Immature natural killer cell (primary cell): ENCODE data around the gene RXFP1. TPM values are rescaled to one million over a fixed set of nuclear protein-coding genes. Genes with fewer than 3 reads are reported as not detected.

Experiments
- DNase-seq, 3 donors: peaks; one replicate each; pipeline ENCODE4 v3.0.0; 2022; ENCODE audit warnings: mixed read lengths in 1 of 3
- H3K27ac Mint-ChIP-seq, 6 donors: one replicate each; pipeline ENCODE4 v1.8.0; 2020; ENCODE audit warnings: mixed read lengths in 6 of 6, mild to moderate bottlenecking in 5 of 6, inconsistent platforms in 4 of 6, moderate library complexity in 3 of 6
- H3K27me3 Mint-ChIP-seq, 3 donors: one replicate each; pipeline ENCODE4 v1.8.0; 2020 to 2021; ENCODE audit warnings: low read depth in 3 of 3, mild to moderate bottlenecking in 3 of 3, mixed read lengths in 3 of 3, moderate library complexity in 3 of 3, inconsistent platforms in 1 of 3
- H3K36me3 Mint-ChIP-seq, 3 donors: one replicate each; pipeline ENCODE4 v1.8.0; 2020; ENCODE audit warnings: mixed read lengths in 3 of 3, inconsistent platforms in 2 of 3, mild to moderate bottlenecking in 2 of 3
- H3K4me1 Mint-ChIP-seq, 2 donors: one replicate each; pipeline ENCODE4 v1.8.0; 2020; ENCODE audit warnings: inconsistent platforms in 2 of 2, mild to moderate bottlenecking in 2 of 2, mixed read lengths in 2 of 2, moderate library complexity in 1 of 2
- H3K4me3 Mint-ChIP-seq, 5 donors: one replicate each; pipeline ENCODE4 v1.8.0; 2020; ENCODE audit warnings: mild to moderate bottlenecking in 5 of 5, mixed read lengths in 5 of 5, inconsistent platforms in 3 of 5, moderate library complexity in 3 of 5
- H3K9me3 Mint-ChIP-seq, 6 donors: one replicate each; pipeline ENCODE4 v1.8.0; 2020; ENCODE audit warnings: mild to moderate bottlenecking in 6 of 6, mixed read lengths in 6 of 6, inconsistent platforms in 4 of 6, moderate library complexity in 3 of 6
- polyA plus RNA-seq, 3 donors: library from polyadenylated mRNA; unstranded; fragments of 300-500 nt; fragmentation: Illumina TruSeq; gene quantifications; one replicate each; pipeline ENCODE4 v1.2.3, GENCODE V29; 2021

Gene RXFP1
- polyA plus RNA-seq = not detected

- Mint-ChIP-seq H3K4me3 (no peak within 1 kb of the TSS), H3K9me3 (peaks cover 0 to 2% (median 0%) of the 10 kb centered on the region in 6 donors), H3K27me3 (peaks cover 0 to 3% (median 3%) of the 10 kb centered on the region in 3 donors), H3K4me1 (no peaks in the 10 kb centered on the region), H3K36me3 (no peaks in the 10 kb centered on the region), H3K27ac (no peak within 1 kb of the TSS)
- DNase-seq = no peak
Measured at GRCh38 chr4:158521484-158522088, at the start of gene RXFP1. TSS of gene RXFP1 (plus strand) at chr4:158521882. CDS start at chr4:158521977, 95 bp downstream.

GRCh38 chr4:158481811-158482210 is 39.9 kb upstream of the RXFP1 start:
- Mint-ChIP-seq H3K27me3 (no peaks in the 10 kb centered on the region), H3K36me3 (peaks cover 0 to 4% (median 0%) of the 10 kb centered on the region in 3 donors), H3K4me3 (no peak overlapping the region), H3K9me3 (peaks cover 0 to 26% (median 8%) of the 10 kb centered on the region in 6 donors), H3K27ac (no peak overlapping the region), H3K4me1 (no peaks in the 10 kb centered on the region)
- no peak for DNase-seq

DNA sequence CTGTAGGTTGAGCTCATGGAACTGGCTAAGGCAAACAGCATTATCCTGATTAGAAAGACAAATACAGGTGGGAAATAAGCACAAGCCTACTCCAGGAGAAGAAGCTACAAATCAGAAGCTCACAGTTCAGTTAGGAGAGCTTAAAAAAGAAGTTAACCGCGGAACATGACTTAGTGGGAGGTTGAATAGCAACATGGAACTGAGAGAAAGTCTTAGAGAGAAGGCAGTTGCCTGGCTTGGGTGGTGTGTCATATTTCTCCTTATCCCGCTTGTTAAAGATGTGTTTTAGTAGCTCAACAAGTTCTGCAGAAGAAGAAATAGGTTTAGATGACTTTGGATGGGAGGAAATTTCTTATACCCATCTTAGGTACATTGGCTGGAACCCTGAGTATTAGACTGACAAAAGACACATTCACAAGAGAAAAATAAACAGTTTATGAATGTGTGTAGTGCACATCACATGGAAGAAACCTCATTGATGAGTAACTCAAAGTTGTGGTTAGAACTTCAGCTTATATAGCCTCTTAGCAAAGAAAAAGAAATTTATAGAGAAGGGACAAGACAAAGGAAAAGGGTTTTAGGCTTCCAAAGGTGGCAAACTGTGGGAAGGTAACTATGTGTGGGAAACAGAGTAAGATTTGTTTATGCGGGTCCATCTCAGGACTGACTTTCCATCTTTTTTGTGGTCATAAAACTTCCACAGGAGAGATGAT is 37.4 kb upstream of the RXFP1 start:
- H3K9me3 Mint-ChIP-seq = peaks cover 0 to 37% (median 11%) of the 10 kb centered on the region in 6 donors
- H3K36me3 Mint-ChIP-seq = peaks cover 0 to 4% (median 0%) of the 10 kb centered on the region in 3 donors
- no peak for DNase-seq
- no peaks in the 10 kb centered on the region for H3K4me1 Mint-ChIP-seq
- H3K27me3 Mint-ChIP-seq = no peaks in the 10 kb centered on the region
- H3K4me3 Mint-ChIP-seq = no peak overlapping the region
- H3K27ac Mint-ChIP-seq = no peak overlapping the region

- Mint-ChIP-seq H3K4me3 (no peak overlapping the region), H3K27ac (no peak overlapping the region), H3K36me3 (no peaks in the 10 kb centered on the region), H3K27me3 (peaks cover 0 to 2% (median 0%) of the 10 kb centered on the region in 3 donors), H3K4me1 (no peaks in the 10 kb centered on the region), H3K9me3 (peaks cover 3 to 30% (median 7%) of the 10 kb centered on the region in 6 donors)
- no peak for DNase-seq
Measured at GRCh38 chr4:158490629-158491028, 31.1 kb upstream of the RXFP1 start.

DNA sequence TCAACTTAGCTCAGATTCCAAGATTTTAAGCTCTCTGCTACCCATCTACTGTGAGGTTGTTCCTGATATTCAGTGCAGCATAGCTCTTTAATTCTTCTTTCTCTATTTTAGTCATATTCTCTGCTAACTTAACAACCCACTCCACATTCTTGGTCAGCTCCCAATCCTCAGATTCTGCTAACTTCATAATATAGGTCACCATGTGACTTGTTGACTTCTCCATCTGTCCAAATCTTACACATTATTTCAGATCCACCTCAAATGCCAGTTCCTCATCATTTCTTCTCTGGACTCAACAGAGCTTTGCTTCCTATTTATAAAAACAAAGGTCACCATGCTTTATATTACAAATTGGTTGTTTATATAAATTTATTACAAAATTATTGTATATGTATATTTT is 29.3 kb upstream of the RXFP1 start:
- Mint-ChIP-seq H3K27me3 (peaks cover 0 to 5% (median 2%) of the 10 kb centered on the region in 3 donors), H3K27ac (no peak overlapping the region), H3K4me3 (no peak overlapping the region), H3K4me1 (no peaks in the 10 kb centered on the region), H3K36me3 (no peaks in the 10 kb centered on the region), H3K9me3 (peaks cover 3 to 20% (median 5%) of the 10 kb centered on the region in 6 donors)
- DNase-seq = no peak

- no peaks in the 10 kb centered on the region for H3K36me3 Mint-ChIP-seq
- no peak overlapping the region for H3K4me3 Mint-ChIP-seq
- H3K27me3 Mint-ChIP-seq = peaks cover 0 to 5% (median 2%) of the 10 kb centered on the region in 3 donors
- DNase-seq = no peak
- peaks cover 0 to 4% (median 0%) of the 10 kb centered on the region in 6 donors for H3K9me3 Mint-ChIP-seq
- H3K27ac Mint-ChIP-seq = no peak overlapping the region
- no peaks in the 10 kb centered on the region for H3K4me1 Mint-ChIP-seq
Measured at GRCh38 chr4:158496030-158496741, 25.5 kb upstream of the RXFP1 start.

DNA sequence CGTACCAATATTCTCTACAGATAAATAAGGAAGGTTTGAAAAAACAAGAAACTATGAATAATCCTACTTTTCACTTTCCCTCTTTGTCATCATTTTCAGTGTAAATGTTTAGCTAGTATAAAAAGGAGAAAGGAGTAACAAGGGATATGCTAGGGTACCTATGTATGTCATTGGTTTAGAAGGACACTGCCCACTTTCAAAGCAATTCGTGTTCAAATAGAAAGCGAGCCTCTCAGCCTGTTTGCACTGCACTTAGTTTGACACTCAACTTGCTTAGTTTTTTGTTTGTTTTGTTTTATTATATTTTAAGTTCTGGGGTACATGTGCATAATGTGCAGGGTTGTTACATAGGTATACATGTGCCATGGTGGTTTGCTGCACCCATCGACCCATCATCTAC is 21.6 kb upstream of the RXFP1 start:
- H3K4me1 Mint-ChIP-seq = no peaks in the 10 kb centered on the region
- H3K4me3 Mint-ChIP-seq = no peak overlapping the region
- no peak for DNase-seq
- no peaks in the 10 kb centered on the region for H3K36me3 Mint-ChIP-seq
- H3K27me3 Mint-ChIP-seq = peaks cover 0 to 4% (median 3%) of the 10 kb centered on the region in 3 donors
- no peak overlapping the region for H3K27ac Mint-ChIP-seq
- peaks cover 0 to 11% (median 7%) of the 10 kb centered on the region in 6 donors for H3K9me3 Mint-ChIP-seq

GRCh38 chr4:158513256-158513655 is 8.4 kb upstream of the RXFP1 start:
- H3K4me1 Mint-ChIP-seq = no peaks in the 10 kb centered on the region
- peaks cover 0 to 4% (median 0%) of the 10 kb centered on the region in 6 donors for H3K9me3 Mint-ChIP-seq
- DNase-seq = no peak
- no peak overlapping the region for H3K27ac Mint-ChIP-seq
- no peaks in the 10 kb centered on the region for H3K36me3 Mint-ChIP-seq
- H3K27me3 Mint-ChIP-seq = no peaks in the 10 kb centered on the region
- H3K4me3 Mint-ChIP-seq = no peak overlapping the region

- Mint-ChIP-seq H3K9me3 (peaks cover 0 to 2% (median 0%) of the 10 kb centered on the region in 6 donors), H3K36me3 (no peaks in the 10 kb centered on the region), H3K4me3 (no peak overlapping the region), H3K27me3 (peaks cover 0 to 3% (median 3%) of the 10 kb centered on the region in 3 donors), H3K27ac (no peak overlapping the region), H3K4me1 (no peaks in the 10 kb centered on the region)
- no peak for DNase-seq
Measured at GRCh38 chr4:158519226-158519625, 2.5 kb upstream of the RXFP1 start.

- Mint-ChIP-seq H3K27me3 (peaks cover 0 to 5% (median 3%) of the 10 kb centered on the region in 3 donors), H3K4me3 (no peak overlapping the region), H3K9me3 (peaks cover 0 to 4% (median 0%) of the 10 kb centered on the region in 6 donors), H3K36me3 (no peaks in the 10 kb centered on the region), H3K4me1 (no peaks in the 10 kb centered on the region), H3K27ac (no peak overlapping the region)
- DNase-seq = no peak
Measured at GRCh38 chr4:158523990-158524535, 2.4 kb downstream of the RXFP1 start.

GRCh38 chr4:158527516-158527915 is 5.8 kb downstream of the RXFP1 start:
- H3K9me3 Mint-ChIP-seq = peaks cover 0 to 5% (median 0%) of the 10 kb centered on the region in 6 donors
- peaks cover 0 to 5% (median 2%) of the 10 kb centered on the region in 3 donors for H3K27me3 Mint-ChIP-seq
- DNase-seq = no peak
- H3K4me1 Mint-ChIP-seq = no peaks in the 10 kb centered on the region
- no peak overlapping the region for H3K4me3 Mint-ChIP-seq
- no peak overlapping the region for H3K27ac Mint-ChIP-seq
- no peaks in the 10 kb centered on the region for H3K36me3 Mint-ChIP-seq

- Mint-ChIP-seq H3K36me3 (no peaks in the 10 kb centered on the region), H3K27ac (no peak overlapping the region), H3K4me3 (no peak overlapping the region), H3K4me1 (no peaks in the 10 kb centered on the region), H3K27me3 (peaks cover 0 to 2% (median 2%) of the 10 kb centered on the region in 3 donors), H3K9me3 (peaks cover 0 to 5% (median 0%) of the 10 kb centered on the region in 6 donors)
- no peak for DNase-seq
Measured at GRCh38 chr4:158529505-158529904, 7.8 kb downstream of the RXFP1 start.

- H3K36me3 Mint-ChIP-seq = no peaks in the 10 kb centered on the region
- H3K9me3 Mint-ChIP-seq = peaks cover 0 to 5% (median 0%) of the 10 kb centered on the region in 6 donors
- no peak for DNase-seq
- H3K27me3 Mint-ChIP-seq = peaks cover 0 to 2% (median 2%) of the 10 kb centered on the region in 3 donors
- no peak overlapping the region for H3K27ac Mint-ChIP-seq
- no peaks in the 10 kb centered on the region for H3K4me1 Mint-ChIP-seq
- no peak overlapping the region for H3K4me3 Mint-ChIP-seq
Measured at GRCh38 chr4:158530381-158530780, 8.7 kb downstream of the RXFP1 start.

GRCh38 chr4:158530898-158531297 is 9.2 kb downstream of the RXFP1 start:
- Mint-ChIP-seq H3K4me3 (no peak overlapping the region), H3K36me3 (no peaks in the 10 kb centered on the region), H3K4me1 (no peaks in the 10 kb centered on the region), H3K27ac (no peak overlapping the region), H3K9me3 (peaks cover 0 to 5% (median 2%) of the 10 kb centered on the region in 6 donors), H3K27me3 (peaks cover 0 to 2% (median 2%) of the 10 kb centered on the region in 3 donors)
- no peak for DNase-seq
